GM21381 (cell line): ENCODE measurements around the gene LTA4H.
"Not testable (repeated sequence)": the region's sequence is repeated elsewhere in the genome, so short reads cannot be mapped to it uniquely, and the experiment has no call there.

Source experiments
- ATAC-seq: cut with Tn5 transposase; IDR thresholded peaks from one replicate; pipeline ENCODE4 v1.9.1; 2021; ENCODE audit warnings: mild to moderate bottlenecking, moderate library complexity; ENCODE audit not compliant: unreplicated experiment

Gene LTA4H

GRCh38 chr12:96035283-96036236 lies at the start of gene LTA4H:
Gene LTA4H, minus strand, starts transcription at chr12:96035587. Its CDS starts 68 bp downstream, at chr12:96035519.
- peak; percentile 86 for ATAC-seq

GRCh38 chr12:96084624-96085023 lies 49.2 kb upstream of the LTA4H start:
- no peak for ATAC-seq

GRCh38 chr12:96083020-96083719 lies 47.8 kb upstream of the LTA4H start:
- ATAC-seq, result no peak

- no peak for ATAC-seq
These were observed 46.2 kb upstream of the LTA4H start for GRCh38 chr12:96081596-96081995.

- ATAC-seq, result no peak
These were observed 43.1 kb upstream of the LTA4H start for GRCh38 chr12:96078231-96079135.

GRCh38 chr12:96077081-96077480 lies 41.7 kb upstream of the LTA4H start:
- ATAC-seq, result no peak

GRCh38 chr12:96075560-96075959 lies 40.2 kb upstream of the LTA4H start:
- no peak for ATAC-seq

- no peak for ATAC-seq
These were observed 38.3 kb upstream of the LTA4H start for GRCh38 chr12:96073346-96074330.

GRCh38 chr12:96070670-96071279 lies 35.4 kb upstream of the LTA4H start:
- peak; percentile 57 for ATAC-seq

- ATAC-seq, result no peak
These were observed 34.3 kb upstream of the LTA4H start for GRCh38 chr12:96069511-96070231.

- no peak for ATAC-seq
These were observed 33.2 kb upstream of the LTA4H start for GRCh38 chr12:96068636-96069035.

- ATAC-seq, result no peak
These were observed 32.7 kb upstream of the LTA4H start for GRCh38 chr12:96068111-96068510.

- ATAC-seq, result not testable (repeated sequence)
These were observed 30.4 kb upstream of the LTA4H start for GRCh38 chr12:96065776-96066175.

- ATAC-seq, result no peak
These were observed 29.6 kb upstream of the LTA4H start for GRCh38 chr12:96064966-96065365.

GRCh38 chr12:96064271-96064670 lies 28.9 kb upstream of the LTA4H start:
- no peak for ATAC-seq

GRCh38 chr12:96063046-96063445 lies 27.7 kb upstream of the LTA4H start:
- no peak for ATAC-seq

GRCh38 chr12:96061864-96062453 lies 26.6 kb upstream of the LTA4H start:
- ATAC-seq, result no peak

GRCh38 chr12:96061323-96061722 lies 25.9 kb upstream of the LTA4H start:
- no peak for ATAC-seq
